ENCODE results near the gene LPP.

LPP gene

GRCh38 chr3:188303823-188304222 lies 149.9 kb downstream of the LPP start:
- in situ Hi-C loops (cut with HindIII; ENCODE audit: low pct_unique_long_range_greater_than_20kb, low sequenced_read_pairs) = no loop called here
- TF ChIP-seq JUND (IDR thresholded peaks at IDR 0.05; ENCODE audit: low read depth) = no peak
- DNase-seq (ENCODE audit: low read depth in 1 of 2, low spot score in 1 of 2) = no peak

- DNase-seq (ENCODE audit: low read depth in 1 of 2, low spot score in 1 of 2) = no peak
- in situ Hi-C loops (cut with HindIII; ENCODE audit: low pct_unique_long_range_greater_than_20kb, low sequenced_read_pairs) = no loop called here
- no peak for TF ChIP-seq JUND (IDR thresholded peaks at IDR 0.05; ENCODE audit: low read depth)
These were observed 150.5 kb downstream of the LPP start for GRCh38 chr3:188304501-188304900.

DNA sequence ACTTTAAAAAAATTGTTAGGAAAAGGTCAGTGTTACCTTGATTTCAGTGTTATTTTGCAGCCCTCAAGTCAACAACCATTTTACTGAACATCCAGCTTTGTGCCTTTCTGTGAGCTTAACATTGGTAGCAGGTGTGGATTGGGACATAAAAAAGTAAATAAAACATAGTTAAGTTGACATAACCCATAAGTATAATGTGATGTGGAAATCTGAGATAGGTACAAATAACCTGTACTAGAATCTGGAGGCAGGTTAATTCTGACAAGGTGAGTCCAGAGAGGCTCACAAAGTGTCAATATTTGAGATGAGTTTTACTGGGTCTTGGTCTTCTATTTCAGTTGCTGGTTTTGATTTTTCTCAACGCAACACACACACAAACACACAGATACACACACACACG lies 151.3 kb downstream of the LPP start:
- peak in 1 of 2 experiments; percentile 24 for DNase-seq (ENCODE audit: low read depth in 1 of 2, low spot score in 1 of 2)
- no peak for TF ChIP-seq JUND (IDR thresholded peaks at IDR 0.05; ENCODE audit: low read depth)
- in situ Hi-C loops (cut with HindIII; ENCODE audit: low pct_unique_long_range_greater_than_20kb, low sequenced_read_pairs) = no loop called here

DNA sequence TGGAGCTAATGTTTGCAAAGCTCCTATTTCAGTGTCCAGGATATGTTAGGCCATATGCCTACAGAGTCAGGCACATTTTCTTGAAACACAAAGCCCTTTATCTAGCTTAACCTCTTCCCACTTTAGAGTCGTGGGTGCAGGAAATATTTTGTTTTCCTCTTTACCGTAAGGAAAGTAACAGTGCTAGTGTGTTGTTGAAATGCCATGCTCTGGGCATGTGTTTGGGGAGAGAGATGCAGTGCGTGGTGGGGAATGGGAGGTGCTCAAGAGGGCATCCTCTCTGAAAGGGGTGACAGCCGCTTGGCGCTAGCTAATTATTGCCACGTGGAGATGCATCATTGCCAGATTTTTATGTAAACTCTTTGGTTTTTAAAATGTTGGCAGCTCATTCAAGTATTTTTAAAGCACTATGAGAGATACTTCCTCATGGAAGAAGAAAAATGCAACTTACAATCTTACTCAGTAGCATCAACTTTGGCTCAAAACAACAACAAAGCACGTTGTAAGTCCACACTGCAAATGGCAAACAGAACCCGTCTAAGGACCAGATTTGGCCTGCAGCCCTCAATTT lies 152.6 kb downstream of the LPP start:
- in situ Hi-C loops (cut with HindIII; ENCODE audit: low pct_unique_long_range_greater_than_20kb, low sequenced_read_pairs) = no loop called here
- no peak for TF ChIP-seq JUND (IDR thresholded peaks at IDR 0.05; ENCODE audit: low read depth)
- no peak for DNase-seq (ENCODE audit: low read depth in 1 of 2, low spot score in 1 of 2)

DNA sequence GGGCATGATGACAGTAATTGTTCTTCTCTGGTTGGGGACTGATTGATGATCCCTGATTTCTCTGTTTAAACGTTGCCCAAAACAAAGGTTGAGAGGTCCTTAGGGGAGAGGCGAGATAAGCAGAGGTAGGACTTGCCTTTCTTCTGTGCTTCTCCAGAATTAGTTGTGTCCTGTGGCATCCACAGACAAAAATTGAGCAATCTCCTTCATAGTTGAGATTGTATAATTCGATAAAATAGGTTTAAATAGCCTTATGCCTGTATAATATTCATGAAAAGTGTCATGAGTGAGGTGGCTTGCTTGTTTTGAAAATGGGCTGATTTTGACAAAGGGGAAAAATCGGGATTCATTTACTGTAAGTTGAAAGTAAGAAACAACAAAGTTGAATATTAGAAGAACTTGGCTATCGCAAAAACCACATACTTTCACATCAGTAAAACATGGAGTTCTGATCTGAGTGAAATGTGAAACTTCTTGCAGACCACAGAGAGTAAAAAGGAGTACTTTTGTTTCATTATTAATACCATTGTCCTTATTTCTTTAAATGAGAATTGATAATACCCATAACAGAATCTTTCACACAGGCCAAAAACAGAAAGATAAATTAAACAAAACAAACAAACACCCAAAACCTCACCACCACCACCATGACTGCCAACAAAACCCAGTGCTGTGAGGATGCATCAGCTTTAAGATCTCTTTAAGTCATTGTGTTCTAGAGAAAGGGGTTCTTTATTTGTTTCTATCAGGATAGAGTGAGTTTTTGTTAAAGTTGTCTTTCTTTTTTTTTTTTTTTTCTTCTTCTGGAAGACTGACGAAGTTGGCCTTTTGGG lies 155.7 kb downstream of the LPP start:
- TF ChIP-seq JUND (IDR thresholded peaks at IDR 0.05; ENCODE audit: low read depth) = no peak
- no peak for DNase-seq (ENCODE audit: low read depth in 1 of 2, low spot score in 1 of 2)
- in situ Hi-C loops (cut with HindIII; ENCODE audit: low pct_unique_long_range_greater_than_20kb, low sequenced_read_pairs) = no loop called here

DNA sequence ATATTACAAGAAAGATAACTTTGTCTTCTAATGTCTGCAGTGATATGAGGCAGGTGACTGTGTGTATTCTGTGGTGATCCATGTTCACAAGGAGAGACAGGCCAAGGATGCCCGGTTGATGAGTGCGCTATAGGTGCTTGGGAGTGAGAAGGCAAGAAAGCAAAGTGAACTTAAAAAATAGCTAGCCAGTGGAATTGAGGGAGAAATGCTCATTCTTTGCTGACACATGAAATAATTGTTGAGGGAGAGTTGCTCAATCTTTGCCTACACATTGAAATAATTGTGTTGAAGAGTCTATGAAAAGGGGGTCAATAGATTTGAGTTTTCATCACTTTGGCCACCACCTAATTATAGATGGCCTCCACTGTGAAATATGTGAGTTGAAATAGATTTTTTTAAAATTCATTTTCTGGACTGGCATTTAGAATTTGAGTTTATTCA lies 156.3 kb downstream of the LPP start:
- no peak for DNase-seq (ENCODE audit: low read depth in 1 of 2, low spot score in 1 of 2)
- in situ Hi-C loops (cut with HindIII; ENCODE audit: low pct_unique_long_range_greater_than_20kb, low sequenced_read_pairs) = no loop called here
- no peak for TF ChIP-seq JUND (IDR thresholded peaks at IDR 0.05; ENCODE audit: low read depth)

DNA sequence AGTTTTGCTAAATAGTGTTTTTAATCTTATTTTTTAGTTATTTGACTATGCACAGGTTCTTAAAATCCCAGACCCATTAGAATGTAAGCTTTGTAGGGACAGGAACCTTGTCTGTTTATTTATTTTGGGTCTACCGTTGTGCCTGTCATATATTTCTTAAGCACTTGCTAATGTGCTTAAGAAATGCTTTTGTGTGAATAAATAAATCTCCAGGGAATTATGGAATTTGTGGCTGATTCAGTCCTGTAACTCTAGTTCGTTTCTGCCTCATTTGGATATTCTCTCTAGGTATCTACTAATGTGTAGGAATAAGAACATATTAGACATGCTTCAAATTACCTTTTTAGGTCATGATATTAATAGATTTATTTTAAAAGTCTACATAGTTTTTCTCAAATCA lies 161.6 kb downstream of the LPP start:
- in situ Hi-C loops (cut with HindIII; ENCODE audit: low pct_unique_long_range_greater_than_20kb, low sequenced_read_pairs) = no loop called here
- DNase-seq (ENCODE audit: low read depth in 1 of 2, low spot score in 1 of 2) = no peak
- no peak for TF ChIP-seq JUND (IDR thresholded peaks at IDR 0.05; ENCODE audit: low read depth)

DNA sequence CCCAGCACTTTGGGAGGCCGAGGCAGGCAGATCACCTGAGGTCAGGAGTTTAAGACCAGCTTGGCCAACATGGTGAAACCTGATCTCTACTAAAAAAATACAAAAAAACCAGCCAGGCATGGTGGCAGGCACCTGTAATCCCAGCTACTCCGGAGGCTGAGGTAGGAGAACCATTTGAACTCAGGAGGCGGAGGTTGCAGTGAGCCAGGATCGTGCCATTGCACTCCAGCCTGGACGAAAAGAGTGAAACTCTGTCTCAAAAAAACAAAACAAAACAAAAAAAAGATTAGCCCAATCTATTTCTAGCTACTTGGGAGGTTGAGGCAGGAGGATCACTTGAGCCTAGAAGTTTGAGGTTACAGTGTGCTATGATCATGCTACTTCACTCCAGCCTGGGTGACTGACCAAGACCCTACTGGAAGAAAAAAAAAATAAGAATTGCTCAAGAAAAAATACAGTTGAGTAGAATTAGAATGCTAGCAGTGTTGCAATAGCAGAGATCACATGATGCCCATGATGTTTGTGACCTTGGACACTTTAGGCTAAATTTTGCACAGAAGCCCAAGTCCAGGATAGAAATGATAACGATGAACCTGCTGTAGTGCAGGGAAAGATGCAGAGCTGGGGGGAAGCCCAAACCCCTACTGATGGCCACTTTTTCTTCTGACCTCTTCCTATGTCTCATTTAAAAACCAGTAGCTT lies 162.2 kb downstream of the LPP start:
- no peak for DNase-seq (ENCODE audit: low read depth in 1 of 2, low spot score in 1 of 2)
- in situ Hi-C loops (cut with HindIII; ENCODE audit: low pct_unique_long_range_greater_than_20kb, low sequenced_read_pairs) = no loop called here
- no peak for TF ChIP-seq JUND (IDR thresholded peaks at IDR 0.05; ENCODE audit: low read depth)

DNA sequence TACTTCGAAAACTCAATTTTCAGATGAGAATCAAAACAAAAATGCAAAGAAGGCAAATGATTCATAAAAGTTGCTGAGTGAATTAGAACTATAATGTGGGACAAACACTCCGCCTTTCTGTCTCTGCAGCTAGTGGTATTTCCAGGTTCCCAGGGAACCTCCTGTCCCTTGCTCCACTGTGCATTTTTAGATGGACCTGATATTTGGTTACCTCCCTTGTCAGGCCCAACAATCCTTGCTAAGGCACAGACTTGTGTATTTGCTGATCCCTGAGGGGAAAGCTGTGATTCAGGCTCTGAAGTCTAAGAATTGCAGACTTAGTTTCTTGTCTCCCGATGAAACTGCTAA lies 162.7 kb downstream of the LPP start:
- DNase-seq (ENCODE audit: low read depth in 1 of 2, low spot score in 1 of 2) = peak in 1 of 2 experiments; percentile 26
- in situ Hi-C loops (cut with HindIII; ENCODE audit: low pct_unique_long_range_greater_than_20kb, low sequenced_read_pairs) = no loop called here
- TF ChIP-seq JUND (IDR thresholded peaks at IDR 0.05; ENCODE audit: low read depth) = no peak

DNA sequence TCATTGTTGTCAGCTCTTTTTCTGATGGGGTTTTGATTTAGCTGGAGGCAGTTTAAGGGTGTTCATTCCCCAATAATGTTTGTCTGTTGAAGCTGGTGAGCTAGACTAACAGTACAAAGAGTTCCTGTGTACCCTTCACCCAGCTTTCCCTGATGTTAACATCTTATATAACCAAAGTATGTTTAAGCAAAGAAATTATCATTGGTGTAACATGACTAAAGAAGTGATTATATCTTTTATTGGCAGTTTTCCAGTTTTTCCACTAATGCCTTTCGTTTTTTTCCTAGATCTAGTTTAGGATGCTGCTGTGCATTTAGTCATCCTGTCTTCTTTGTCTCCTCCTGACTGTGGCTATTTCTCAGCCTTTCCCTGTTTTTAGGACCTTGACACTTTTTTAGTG lies 165.6 kb downstream of the LPP start:
- TF ChIP-seq JUND (IDR thresholded peaks at IDR 0.05; ENCODE audit: low read depth) = peak; percentile 73
- in situ Hi-C loops (cut with HindIII; ENCODE audit: low pct_unique_long_range_greater_than_20kb, low sequenced_read_pairs) = no loop called here

DNA sequence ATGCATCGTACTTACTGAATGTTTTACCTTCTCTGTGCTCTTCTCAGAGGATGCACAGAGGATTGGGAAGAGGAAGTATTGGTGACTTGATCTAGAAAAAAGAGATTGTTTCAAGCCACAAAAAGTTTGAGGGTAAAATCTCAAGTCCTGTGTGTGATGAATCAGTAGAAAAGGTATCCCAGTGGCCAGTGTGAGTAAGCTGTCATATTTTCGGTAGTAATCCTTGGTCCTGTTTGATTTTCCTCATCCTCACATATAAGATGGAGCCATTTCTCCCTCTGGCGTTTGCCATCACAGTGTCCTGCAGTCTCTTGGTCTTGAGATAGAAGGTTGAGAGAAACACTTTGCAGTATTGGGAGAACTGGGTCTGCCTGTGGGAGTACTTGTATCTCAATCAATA lies 166.8 kb downstream of the LPP start:
- in situ Hi-C loops (cut with HindIII; ENCODE audit: low pct_unique_long_range_greater_than_20kb, low sequenced_read_pairs) = no loop called here
- no peak for TF ChIP-seq JUND (IDR thresholded peaks at IDR 0.05; ENCODE audit: low read depth)

More for the DNA sequence above, 165.6 kb downstream of the LPP start:
- DNase-seq (ENCODE audit: low read depth in 1 of 2, low spot score in 1 of 2) = peak; percentile 39 to 66

DNA sequence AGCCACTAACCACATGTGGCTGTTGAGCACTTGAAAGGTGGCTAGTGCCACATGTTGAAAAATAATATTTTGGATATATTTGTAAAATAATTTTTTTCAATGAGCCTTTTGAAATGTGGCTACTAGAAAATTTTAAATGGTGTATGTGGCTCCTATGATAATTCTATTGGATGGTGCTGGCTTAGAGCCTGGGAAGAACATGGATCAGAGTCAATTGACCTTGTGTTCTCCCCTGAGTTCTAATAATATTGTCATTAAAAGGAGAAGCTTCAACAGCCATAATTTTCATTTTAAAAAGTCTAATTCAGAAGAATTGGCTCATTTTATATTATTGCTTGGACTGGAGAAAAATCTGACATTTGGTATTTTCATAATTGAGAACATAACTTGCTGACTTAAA lies 167.3 kb downstream of the LPP start:
- in situ Hi-C loops (cut with HindIII; ENCODE audit: low pct_unique_long_range_greater_than_20kb, low sequenced_read_pairs) = no loop called here
- DNase-seq (ENCODE audit: low read depth in 1 of 2, low spot score in 1 of 2) = no peak
- no peak for TF ChIP-seq JUND (IDR thresholded peaks at IDR 0.05; ENCODE audit: low read depth)

More for the DNA sequence above, 166.8 kb downstream of the LPP start:
- no peak for DNase-seq (ENCODE audit: low read depth in 1 of 2, low spot score in 1 of 2)
